ENCODE results near the gene ZBTB26. TPM values are rescaled to one million over a fixed set of nuclear protein-coding genes. Genes with fewer than 3 reads are reported as not detected.

The ZBTB26 gene
- total and polyA plus RNA-seq, 10 of the 15 experiments (the other 5 are each of a cell fraction or from before 2014, with no cell fraction given) = 1.8 to 19.5 (median 4.5) TPM

GRCh38 chr9:122912671-122912963, 18.7 kb downstream of the ZBTB26 start (continued):
- no peak for TF ChIP-seq CEBPZ (IDR thresholded peaks at IDR 0.05; ENCODE audit: low read depth, low read length)
- no peak for TF ChIP-seq KAT2A (conservative IDR thresholded peaks at IDR 0.05; ENCODE audit: control insufficient read depth, low read depth, low read length)
- no peak for TF ChIP-seq BCL3 (IDR thresholded peaks at IDR 0.05; ENCODE audit: borderline replicate concordance, insufficient read depth, low read depth, low read length, poor library complexity, severe bottlenecking)
- no peak for TF ChIP-seq JUND (IDR thresholded peaks at IDR 0.05; ENCODE audit: low read depth, low read length)
- no peak for TF ChIP-seq MYB (IDR thresholded peaks at IDR 0.05; ENCODE audit: borderline replicate concordance, low read depth, low read length)
- no peak for TF ChIP-seq ZBED1 (IDR thresholded peaks at IDR 0.05; ENCODE audit: borderline replicate concordance)
- TF ChIP-seq RAD51 (IDR thresholded peaks at IDR 0.05) = peak; percentile 62; the same call in 1 of the 2 replicates
- TF ChIP-seq CHD4 (IDR thresholded peaks at IDR 0.05) = no peak
- peak in 1 of 3 experiments; percentile 28; a peak in 1 of 6 replicates for TF ChIP-seq CTCF (IDR thresholded peaks at IDR 0.05 in 2 of 3, conservative IDR thresholded peaks at IDR 0.05 in 1 of 3; ENCODE audit: control insufficient read depth in 2 of 3, extremely low read depth in 1 of 3, insufficient read depth in 1 of 3, low read depth in 3 of 3, low read length in 3 of 3)
- TF ChIP-seq ZBTB33 (IDR thresholded peaks at IDR 0.05) = no peak
- peak; percentile 32 for TF ChIP-seq MLLT1 (IDR thresholded peaks at IDR 0.05)
- TF ChIP-seq HDAC6 (IDR thresholded peaks at IDR 0.05; ENCODE audit: unreplicated experiment) = no peak
- TF ChIP-seq IKZF1 (conservative IDR thresholded peaks at IDR 0.05) = no peak
- TF ChIP-seq CREB1 (IDR thresholded peaks at IDR 0.05; ENCODE audit: low read depth) = peak; percentile 22; the same call in 1 of the 2 replicates
- no peak for TF ChIP-seq SMAD5 (IDR thresholded peaks at IDR 0.05; ENCODE audit: low read depth)
- TF ChIP-seq NR2F1 (conservative IDR thresholded peaks at IDR 0.05) = no peak
- TF ChIP-seq HCFC1 (IDR thresholded peaks at IDR 0.05; ENCODE audit: low read length) = no peak
- TF ChIP-seq ZBTB4 (CRISPR knock-in tag; IDR thresholded peaks at IDR 0.05) = no peak
